Smooth muscle cell (in vitro differentiated cells): Measurements from ENCODE around the gene TMEM248. TPM values are rescaled to one million over a fixed set of nuclear protein-coding genes. Genes with fewer than 3 reads are reported as not detected.

ENCODE experiments used
- DNase-seq: peaks from one replicate; lab custom pipeline; 2025; ENCODE audit not compliant: unreplicated experiment; lab: John Stamatoyannopoulos, UW
- H2AFZ ChIP-seq: fragments of 200-600 bp; sonication (generic); 2 replicates; pipeline ENCODE4 v1.6.0; 2016; ENCODE audit warnings: antibody characterized with exemption, low read depth, mild to moderate bottlenecking
- H3F3A ChIP-seq: fragments of 200-600 bp; sonication (generic); 2 replicates; pipeline ENCODE4 v1.6.0; 2017; ENCODE audit warnings: antibody characterized with exemption, low read depth
- H3K27ac ChIP-seq: fragments of 200-600 bp; sonication (generic); 2 replicates; pipeline ENCODE4 v1.5.1; 2016; ENCODE audit warnings: low read depth, mild to moderate bottlenecking
- H3K27me3 ChIP-seq: fragments of 200-600 bp; sonication (generic); 2 replicates; pipeline ENCODE4 v1.6.1; 2016; ENCODE audit warnings: low read depth, mild to moderate bottlenecking
- H3K36me3 ChIP-seq: fragments of 200-600 bp; sonication (generic); 2 replicates; pipeline ENCODE4 v1.5.1; 2016; ENCODE audit warnings: low read depth
- H3K4me1 ChIP-seq: fragments of 200-600 bp; sonication (generic); 2 replicates; pipeline ENCODE4 v1.5.1; 2016; ENCODE audit warnings: low read depth
- H3K4me2 ChIP-seq: fragments of 200-600 bp; sonication (generic); 2 replicates; pipeline ENCODE4 v1.6.0; 2016; ENCODE audit warnings: mild to moderate bottlenecking
- H3K4me3 ChIP-seq: fragments of 200-600 bp; sonication (generic); 2 replicates; pipeline ENCODE4 v1.5.1; 2016; ENCODE audit warnings: mild to moderate bottlenecking
- H3K79me2 ChIP-seq: fragments of 200-600 bp; sonication (generic); 2 replicates; pipeline ENCODE4 v1.6.0; 2016; ENCODE audit warnings: low read depth, mild to moderate bottlenecking
- H3K9ac ChIP-seq: fragments of 200-600 bp; sonication (generic); 2 replicates; pipeline ENCODE4 v1.6.0; 2016; ENCODE audit warnings: low read depth
- H3K9me3 ChIP-seq: fragments of 200-600 bp; sonication (generic); replicated peaks from 2 replicates; pipeline ENCODE4 v1.5.1; 2016; ENCODE audit warnings: low read depth
- H4K20me1 ChIP-seq: fragments of 200-600 bp; sonication (generic); 2 replicates; pipeline ENCODE4 v1.6.0; 2016; ENCODE audit warnings: low read depth
- CTCF ChIP-seq: fragments of 200-600 bp; sonication (generic); IDR thresholded peaks from 2 replicates; pipeline ENCODE4 v1.5.1; 2017; ENCODE audit warnings: borderline replicate concordance, mild to moderate bottlenecking, antibody characterized with exemption; ENCODE audit not compliant: insufficient read depth, poor library complexity, severe bottlenecking
- WGBS: methylation state at CpG from one replicate; pipeline ENCODE4 v1.1.7; 2016; ENCODE audit warnings: low lambda C conversion rate; 5-methylcytosine and 5-hydroxymethylcytosine counted together
- polyA plus RNA-seq: library from polyadenylated mRNA; unstranded; fragments of >200 nt; fragmentation: Nextera tagmentation; extraction: Ambion mirVana; gene quantifications from 2 replicates; pipeline ENCODE4 v1.2.1, GENCODE V29; 2016
- total RNA-seq: library from RNA; depleted of rRNA; stranded (reverse); fragments of >200 nt; gene quantifications from 2 replicates; pipeline ENCODE4 v1.2.3, GENCODE V29; 2014

TMEM248 gene
- total and polyA plus RNA-seq, 2 experiments from 2014 or later = 68.2 to 83.1 TPM

GRCh38 chr7:66948480-66949109, 27.6 kb downstream of the TMEM248 start:
- Histone ChIP-seq H3K9ac (no peak overlapping the region), H3K79me2 (peaks cover 14% of the 10 kb centered on the region), H4K20me1 (peaks cover 33% of the 10 kb centered on the region), H3F3A (no peaks in the 10 kb centered on the region), H3K4me1 (no peaks in the 10 kb centered on the region), H3K4me2 (no peak overlapping the region), H3K27ac (no peak overlapping the region), H3K4me3 (no peak overlapping the region), H3K36me3 (peaks cover 9% of the 10 kb centered on the region), H3K27me3 (no peaks in the 10 kb centered on the region), H3K9me3 (no peaks in the 10 kb centered on the region), H2AFZ (no peak overlapping the region)
- WGBS = 98% methylated on average over 19 of the region's 19 CpGs
- TF ChIP-seq CTCF = no peak
- no peak for DNase-seq

- Histone ChIP-seq H3K4me3 (no peak overlapping the region), H3K9ac (no peak overlapping the region), H3K4me1 (no peaks in the 10 kb centered on the region), H3K36me3 (peaks cover 4% of the 10 kb centered on the region), H3K27me3 (no peaks in the 10 kb centered on the region), H3K79me2 (peaks cover 3% of the 10 kb centered on the region), H3K27ac (peak overlapping the region; percentile 71), H2AFZ (no peak overlapping the region), H3K4me2 (no peak overlapping the region), H4K20me1 (peaks cover 26% of the 10 kb centered on the region), H3K9me3 (no peaks in the 10 kb centered on the region), H3F3A (no peaks in the 10 kb centered on the region)
- 84% methylated on average over 3 of the region's 3 CpGs for WGBS
- TF ChIP-seq CTCF = no peak
- DNase-seq = no peak
These were observed 29.3 kb downstream of the TMEM248 start for GRCh38 chr7:66950311-66950710.

GRCh38 chr7:66950763-66951162, 29.7 kb downstream of the TMEM248 start:
- no peak overlapping the region for H3K4me3 ChIP-seq
- no peaks in the 10 kb centered on the region for H3K9me3 ChIP-seq
- no peak for TF ChIP-seq CTCF
- no peaks in the 10 kb centered on the region for H3K4me1 ChIP-seq
- peak overlapping the region; percentile 71 for H3K27ac ChIP-seq
- no peak overlapping the region for H3K4me2 ChIP-seq
- H3F3A ChIP-seq = no peaks in the 10 kb centered on the region
- H3K27me3 ChIP-seq = no peaks in the 10 kb centered on the region
- no peak overlapping the region for H2AFZ ChIP-seq
- WGBS = 63% methylated on average over 8 of the region's 8 CpGs
- H3K79me2 ChIP-seq = peaks cover 3% of the 10 kb centered on the region
- H4K20me1 ChIP-seq = peaks cover 26% of the 10 kb centered on the region
- H3K9ac ChIP-seq = no peak overlapping the region
- no peak for DNase-seq
- peaks cover 7% of the 10 kb centered on the region for H3K36me3 ChIP-seq
